GM23248 (cell line): ENCODE data around the gene RAD51C. TPM values are rescaled to one million over a fixed set of nuclear protein-coding genes. Genes with fewer than 3 reads are reported as not detected.
"Not testable (repeated sequence)": the region's sequence is repeated elsewhere in the genome, so short reads cannot be mapped to it uniquely, and the experiment has no call there.

Source experiments
- DNase-seq: peaks from one replicate; pipeline ENCODE4 v3.0.0-alpha.2; 2015
- H2AFZ ChIP-seq: fragments of 200-600 bp; sonication (generic); 2 replicates; pipeline ENCODE4 v1.6.1; 2016; ENCODE audit warnings: antibody characterized with exemption
- H3F3A ChIP-seq: fragments of 200-600 bp; sonication (generic); 2 replicates; pipeline ENCODE4 v1.6.1; 2016; ENCODE audit warnings: mild to moderate bottlenecking, antibody characterized with exemption, mixed run types; ENCODE audit not compliant: insufficient read depth
- H3K27ac ChIP-seq: fragments of 200-600 bp; sonication (generic); 2 replicates; pipeline ENCODE4 v1.5.1; 2016; ENCODE audit warnings: mild to moderate bottlenecking
- H3K27me3 ChIP-seq: fragments of 200-600 bp; sonication (generic); replicated peaks from 2 replicates; pipeline ENCODE4 v1.6.1; 2016; ENCODE audit warnings: mild to moderate bottlenecking; ENCODE audit not compliant: insufficient read depth
- H3K36me3 ChIP-seq: fragments of 200-600 bp; sonication (generic); 2 replicates; pipeline ENCODE4 v1.6.1; 2016; ENCODE audit warnings: low read depth, mild to moderate bottlenecking
- H3K4me1 ChIP-seq: fragments of 200-600 bp; sonication (generic); 2 replicates; pipeline ENCODE4 v1.6.1; 2016; ENCODE audit warnings: mild to moderate bottlenecking; ENCODE audit not compliant: insufficient read depth
- H3K4me2 ChIP-seq: fragments of 200-600 bp; sonication (generic); one replicate; pipeline ENCODE4 v1.6.1; 2016; ENCODE audit warnings: mild to moderate bottlenecking; ENCODE audit not compliant: unreplicated experiment
- H3K4me3 ChIP-seq: fragments of 200-600 bp; sonication (generic); 2 replicates; pipeline ENCODE4 v1.5.1; 2016; ENCODE audit warnings: mild to moderate bottlenecking
- H3K79me2 ChIP-seq: fragments of 200-600 bp; sonication (generic); 2 replicates; pipeline ENCODE4 v1.6.1; 2016; ENCODE audit warnings: mild to moderate bottlenecking; ENCODE audit not compliant: insufficient read depth
- H3K9ac ChIP-seq: fragments of 200-600 bp; sonication (generic); 2 replicates; pipeline ENCODE4 v1.6.1; 2016; ENCODE audit warnings: mild to moderate bottlenecking
- H3K9me2 ChIP-seq: fragments of 200-600 bp; sonication (generic); 2 replicates; pipeline ENCODE4 v1.6.1; 2016; ENCODE audit warnings: mixed run types, mild to moderate bottlenecking, moderate library complexity; ENCODE audit not compliant: insufficient read depth
- H3K9me3 ChIP-seq: fragments of 200-600 bp; sonication (generic); one replicate; pipeline ENCODE4 v1.6.1; 2017; ENCODE audit warnings: low read depth
- H4K20me1 ChIP-seq: fragments of 200-600 bp; sonication (generic); 2 replicates; pipeline ENCODE4 v1.6.0; 2016; ENCODE audit not compliant: insufficient read depth
- EZH2 ChIP-seq: fragments of 200-600 bp; sonication (generic); IDR thresholded peaks from 2 replicates; pipeline ENCODE4 v1.6.1; 2018; ENCODE audit warnings: antibody characterized with exemption, mild to moderate bottlenecking; ENCODE audit not compliant: insufficient read depth, poor library complexity, severe bottlenecking
- EZH2phosphoT487 ChIP-seq: fragments of 200-600 bp; sonication (generic); IDR thresholded peaks from 2 replicates; pipeline ENCODE4 v1.6.1; 2018; ENCODE audit warnings: antibody characterized with exemption, moderate library complexity, mild to moderate bottlenecking, low read depth; ENCODE audit not compliant: insufficient read depth
- WGBS, 2 experiments: methylation state at CpG; one replicate each; pipeline ENCODE4 v1.1.6; 2015 to 2017; ENCODE audit warnings: low lambda C conversion rate in 2 of 2, low coverage in 1 of 2; ENCODE audit errors: missing lambda C conversion rate in 2 of 2; 5-methylcytosine and 5-hydroxymethylcytosine counted together
- in situ Hi-C: fragments of 300-500 bp; cut with MboI; formaldehyde crosslinking; loops from 2 replicates; pipeline ENCODE4 v1.15.0; 2020
- polyA plus RNA-seq: library from polyadenylated mRNA; unstranded; fragments of >200 nt; fragmentation: Nextera tagmentation; extraction: Ambion mirVana; gene quantifications from 2 replicates; pipeline ENCODE4 v1.2.1, GENCODE V29; 2016
- total RNA-seq: library from RNA; depleted of rRNA; stranded (reverse); fragments of >200 nt; shearing (Covaris generic); gene quantifications from 2 replicates; pipeline ENCODE4 v1.2.3, GENCODE V29; 2014

RAD51C gene
- total and polyA plus RNA-seq, 2 experiments from 2014 or later: 17.2 to 40.2 TPM

DNA sequence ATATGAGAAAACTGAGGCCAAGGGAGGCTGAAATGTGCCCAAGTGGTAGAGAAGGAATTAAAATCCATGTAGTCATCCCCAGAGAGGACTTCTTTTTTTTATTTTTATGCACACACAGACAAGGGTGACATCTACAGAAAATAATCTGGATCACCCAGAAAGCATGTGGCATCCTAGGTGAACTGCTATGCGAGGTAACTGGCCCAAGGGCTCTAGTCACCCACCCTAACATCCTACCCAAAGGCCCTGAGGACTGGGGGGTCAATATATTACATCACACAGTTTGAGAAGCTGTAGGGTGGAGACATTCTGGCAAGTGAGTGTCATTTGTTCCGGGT lies 23.8 kb upstream of the RAD51C start:
- no peaks in the 10 kb centered on the region for H3K79me2 ChIP-seq
- no peaks in the 10 kb centered on the region for H3F3A ChIP-seq
- 58 to 60% methylated on average over 2 of the region's 2 CpGs for WGBS, 2 experiments
- H3K4me1 ChIP-seq: no peaks in the 10 kb centered on the region
- H3K4me2 ChIP-seq: no peak overlapping the region
- no peak for DNase-seq
- H3K9me2 ChIP-seq: no peaks in the 10 kb centered on the region
- H3K9ac ChIP-seq: no peak overlapping the region
- H3K4me3 ChIP-seq: no peak overlapping the region
- H3K27me3 ChIP-seq: no peaks in the 10 kb centered on the region
- H3K9me3 ChIP-seq: no peaks in the 10 kb centered on the region
- in situ Hi-C loops: no loop called here
- TF ChIP-seq EZH2 (no peak), EZH2phosphoT487 (no peak)
- no peak overlapping the region for H2AFZ ChIP-seq
- no peaks in the 10 kb centered on the region for H4K20me1 ChIP-seq
- no peak overlapping the region for H3K27ac ChIP-seq
- no peaks in the 10 kb centered on the region for H3K36me3 ChIP-seq

DNA sequence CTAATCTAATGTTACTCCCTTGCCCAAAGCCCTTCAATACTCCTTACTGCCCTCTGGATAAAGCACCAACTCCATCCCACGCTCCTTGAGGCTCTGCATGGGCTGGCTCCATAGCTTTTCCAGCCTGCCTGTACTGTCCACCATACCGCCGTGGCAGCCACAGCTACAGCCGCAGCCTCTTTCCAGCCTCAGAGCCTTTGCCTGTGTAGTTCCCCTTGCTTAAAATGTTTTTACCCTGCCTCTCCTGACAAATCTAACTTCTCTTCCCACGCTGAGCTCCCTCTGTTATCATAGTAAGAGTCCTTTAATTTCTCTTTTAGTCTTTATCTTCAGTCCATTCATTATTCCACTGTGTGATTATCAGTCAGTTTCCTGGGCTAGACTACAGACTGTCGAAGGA lies 22.5 kb upstream of the RAD51C start:
- H2AFZ ChIP-seq: no peak overlapping the region
- 63 to 66% methylated on average over 6 of the region's 6 CpGs for WGBS, 2 experiments
- no peaks in the 10 kb centered on the region for H3K79me2 ChIP-seq
- no peak for DNase-seq
- H3K27ac ChIP-seq: no peak overlapping the region
- no peaks in the 10 kb centered on the region for H3K4me1 ChIP-seq
- no peaks in the 10 kb centered on the region for H4K20me1 ChIP-seq
- no peaks in the 10 kb centered on the region for H3F3A ChIP-seq
- no peak overlapping the region for H3K9ac ChIP-seq
- TF ChIP-seq EZH2phosphoT487: no peak
- no peaks in the 10 kb centered on the region for H3K9me3 ChIP-seq
- no peak overlapping the region for H3K4me3 ChIP-seq
- H3K9me2 ChIP-seq: no peaks in the 10 kb centered on the region
- no peak overlapping the region for H3K4me2 ChIP-seq
- in situ Hi-C loops: no loop called here
- no peaks in the 10 kb centered on the region for H3K36me3 ChIP-seq
- H3K27me3 ChIP-seq: no peaks in the 10 kb centered on the region

DNA sequence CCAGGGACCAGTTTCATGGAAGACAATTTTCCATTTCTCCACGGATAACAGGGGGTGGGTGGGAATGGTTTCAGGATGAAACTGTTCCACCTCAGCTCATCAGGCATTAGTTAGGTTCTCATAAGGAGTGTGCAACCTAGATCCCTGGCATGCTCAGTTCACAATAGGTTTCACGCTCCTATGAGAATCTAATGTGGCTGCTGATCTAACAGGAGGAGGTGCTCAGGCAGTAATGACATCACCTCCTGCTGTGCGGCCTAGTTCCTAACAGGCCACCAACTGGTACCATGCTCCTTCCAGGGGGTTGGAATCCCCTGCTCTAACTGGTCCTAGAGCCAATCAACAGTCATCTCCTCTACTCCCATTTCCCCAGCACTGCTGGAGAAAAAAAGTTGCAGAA lies 20.4 kb upstream of the RAD51C start:
- H3K4me1 ChIP-seq: no peaks in the 10 kb centered on the region
- H3K4me3 ChIP-seq: no peak overlapping the region
- H3K9me2 ChIP-seq: no peaks in the 10 kb centered on the region
- no peaks in the 10 kb centered on the region for H3K27me3 ChIP-seq
- no peak overlapping the region for H3K4me2 ChIP-seq
- H3K79me2 ChIP-seq: no peaks in the 10 kb centered on the region
- H3K9me3 ChIP-seq: no peaks in the 10 kb centered on the region
- H2AFZ ChIP-seq: no peak overlapping the region
- TF ChIP-seq EZH2: no peak
- TF ChIP-seq EZH2phosphoT487: no peak
- no peak for DNase-seq
- in situ Hi-C loops: no loop called here
- no peak overlapping the region for H3K27ac ChIP-seq
- no peaks in the 10 kb centered on the region for H3K36me3 ChIP-seq
- no peak overlapping the region for H3K9ac ChIP-seq
- WGBS, 2 experiments: 73 to 81% methylated on average over 3 of the region's 3 CpGs
- H3F3A ChIP-seq: no peaks in the 10 kb centered on the region
- H4K20me1 ChIP-seq: no peaks in the 10 kb centered on the region

DNA sequence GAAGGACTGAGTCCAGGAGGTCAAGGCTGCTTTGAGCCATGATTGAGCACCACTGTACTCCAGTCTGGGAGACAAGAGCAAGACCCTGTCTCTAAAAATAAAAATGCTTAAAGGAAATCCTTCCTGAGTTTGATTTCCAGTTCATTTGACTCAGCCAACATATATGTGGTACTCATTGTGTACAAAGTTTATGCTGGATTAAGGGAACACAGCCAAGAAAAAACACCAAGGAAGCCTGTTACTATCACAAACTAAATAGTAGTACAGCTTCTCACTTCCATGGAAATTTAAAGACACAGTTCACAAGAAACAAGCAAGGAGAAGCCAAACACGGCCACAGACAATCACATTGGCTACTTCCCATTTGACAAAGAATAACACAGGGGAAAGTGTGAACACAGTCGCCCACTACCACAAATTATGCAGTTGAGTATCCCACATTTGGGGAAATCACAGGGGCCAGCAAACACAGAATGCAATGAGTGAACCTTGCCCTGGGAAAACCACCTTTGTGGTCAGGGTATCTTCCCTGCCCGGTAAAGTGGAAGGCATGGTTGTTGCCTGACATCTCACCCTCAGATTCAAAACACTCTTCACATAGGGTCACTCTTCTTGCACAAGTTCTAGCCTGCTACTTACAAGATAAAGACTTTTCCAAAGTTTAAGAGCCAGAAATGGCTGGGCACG lies 15.1 kb upstream of the RAD51C start:
- no peaks in the 10 kb centered on the region for H3K79me2 ChIP-seq
- H3K4me2 ChIP-seq: no peak overlapping the region
- H3K4me3 ChIP-seq: no peak overlapping the region
- no peaks in the 10 kb centered on the region for H3K9me3 ChIP-seq
- no peaks in the 10 kb centered on the region for H3K36me3 ChIP-seq
- H2AFZ ChIP-seq: no peak overlapping the region
- H3F3A ChIP-seq: no peaks in the 10 kb centered on the region
- no peak overlapping the region for H3K27ac ChIP-seq
- in situ Hi-C loops: no loop called here
- no peaks in the 10 kb centered on the region for H4K20me1 ChIP-seq
- H3K4me1 ChIP-seq: no peaks in the 10 kb centered on the region
- peak; percentile 17 for DNase-seq
- no peaks in the 10 kb centered on the region; the same call in 1 of the 2 replicates for H3K27me3 ChIP-seq
- WGBS, 2 experiments: 55 to 65% methylated on average over 4 of the region's 4 CpGs
- H3K9ac ChIP-seq: no peak overlapping the region
- H3K9me2 ChIP-seq: no peaks in the 10 kb centered on the region
- TF ChIP-seq EZH2phosphoT487: no peak
- no peak for TF ChIP-seq EZH2

DNA sequence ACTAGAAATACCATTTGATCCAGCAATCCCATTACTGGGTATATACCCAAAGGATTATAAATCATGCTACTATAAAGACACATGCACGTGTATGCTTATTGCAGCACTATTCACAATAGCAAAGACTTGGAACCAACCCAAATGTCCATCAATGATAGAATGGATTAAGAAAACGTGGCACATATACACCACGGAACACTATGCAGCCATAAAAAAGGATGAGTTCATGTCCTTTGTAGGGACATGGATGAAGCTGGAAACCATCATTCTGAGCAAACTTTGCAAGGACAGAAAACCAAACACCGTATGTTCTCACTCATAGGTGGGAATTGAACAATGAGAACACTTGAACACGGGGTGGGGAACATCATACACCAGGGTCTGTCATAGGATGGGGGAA lies 14.1 kb upstream of the RAD51C start:
- H3K4me1 ChIP-seq, H3K9ac ChIP-seq, H2AFZ ChIP-seq, H3K9me3 ChIP-seq, DNase-seq, H3F3A ChIP-seq, H3K27me3 ChIP-seq, H3K36me3 ChIP-seq, H3K4me3 ChIP-seq, H3K27ac ChIP-seq, H3K4me2 ChIP-seq, H3K9me2 ChIP-seq, H3K79me2 ChIP-seq, in situ Hi-C loops, H4K20me1 ChIP-seq: not testable (repeated sequence)
- 70 to 75% methylated on average over 5 of the region's 5 CpGs for WGBS, 2 experiments
